ENCODE results near the gene CUL4A. TPM values are rescaled to one million over a fixed set of nuclear protein-coding genes. Genes with fewer than 3 reads are reported as not detected.
A peak's percentile ranks its signal among the peaks of the same experiment; 100 is the strongest.
"Not testable (repeated sequence)": the region's sequence is repeated elsewhere in the genome, so short reads cannot be mapped to it uniquely, and the experiment has no call there.

Gene CUL4A
- total RNA-seq, result 41.6 TPM
- polyA plus RNA-seq, result 57.3 TPM
- long read RNA-seq, donor 1, partial matches to known transcripts, result 0 of 2 reads
- long read RNA-seq, donor 1, other reads (novel, unspliced or antisense), result 0 of 2 reads
- long read RNA-seq, donor 2, result 0 reads
- long read RNA-seq, donor 3, transcript CUL4A-202 (20 exons, 2,364 nt), result major isoform, 8 of 48 reads
- long read RNA-seq, donor 3, partial matches to known transcripts, result 10 of 48 reads
- long read RNA-seq, donor 3, other reads (novel, unspliced or antisense), result 25 of 48 reads
- long read RNA-seq, donor 4, transcript CUL4A-202 (20 exons, 2,364 nt), result major isoform, 7 of 7 reads
- long read RNA-seq, donor 4, partial matches to known transcripts, result 0 of 7 reads
- long read RNA-seq, donor 4, other reads (novel, unspliced or antisense), result 0 of 7 reads
- long read RNA-seq, donor 5, transcript CUL4A-202 (20 exons, 2,364 nt), result major isoform, 11 of 15 reads
- long read RNA-seq, donor 5, partial matches to known transcripts, result 0 of 15 reads
- long read RNA-seq, donor 5, other reads (novel, unspliced or antisense), result 0 of 15 reads
- long read RNA-seq, donor 6, transcript CUL4A-202 (20 exons, 2,364 nt), result major isoform, 9 of 10 reads
- long read RNA-seq, donor 6, partial matches to known transcripts, result 0 of 10 reads
- long read RNA-seq, donor 6, other reads (novel, unspliced or antisense), result 0 of 10 reads
- long read RNA-seq, donor 7, transcript CUL4A-202 (20 exons, 2,364 nt), result major isoform, 9 of 10 reads
- long read RNA-seq, donor 7, partial matches to known transcripts, result 0 of 10 reads
- long read RNA-seq, donor 7, other reads (novel, unspliced or antisense), result 0 of 10 reads
- long read RNA-seq, donor 8, partial matches to known transcripts, result 0 of 1 reads
- long read RNA-seq, donor 8, other reads (novel, unspliced or antisense), result 0 of 1 reads
- long read RNA-seq, donor 9, transcript CUL4A-202 (20 exons, 2,364 nt), result major isoform, 5 of 15 reads
- long read RNA-seq, donor 9, partial matches to known transcripts, result 9 of 15 reads
- long read RNA-seq, donor 9, other reads (novel, unspliced or antisense), result 0 of 15 reads
- long read RNA-seq, donor 10, partial matches to known transcripts, result 0 of 3 reads
- long read RNA-seq, donor 10, other reads (novel, unspliced or antisense), result 0 of 3 reads

DNA sequence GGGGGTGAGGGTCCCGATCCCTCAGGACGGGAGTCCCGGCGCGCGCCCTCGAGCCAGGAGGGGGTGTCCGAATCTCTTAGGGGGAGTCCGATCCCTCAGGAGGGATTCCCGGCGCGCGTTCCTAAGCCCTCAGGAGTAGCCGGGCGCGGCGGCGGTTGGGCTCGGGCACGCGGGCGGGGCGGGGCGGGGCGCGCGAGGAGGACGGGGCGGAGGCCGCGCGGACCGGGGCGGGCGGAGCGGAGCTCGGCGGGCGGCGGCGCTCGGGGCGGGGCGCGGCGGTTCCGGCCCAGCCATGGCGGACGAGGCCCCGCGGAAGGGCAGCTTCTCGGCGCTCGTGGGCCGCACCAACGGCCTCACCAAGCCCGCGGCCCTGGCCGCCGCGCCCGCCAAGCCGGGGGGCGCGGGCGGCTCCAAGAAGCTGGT, at the start of gene CUL4A:
CUL4A (plus strand) TSS at position 278 of the 423 bp plus-strand sequence; CDS start at position 293, 15 bp downstream.
- Histone ChIP-seq H3K36me3 (ENCODE audit: control insufficient read depth in 2 of 2, insufficient read depth in 2 of 2, low read length in 1 of 2) (peaks cover 9 to 21% of the 10 kb centered on the region in 2 donors), H3K4me1 (ENCODE audit: control insufficient read depth in 2 of 2, insufficient read depth in 2 of 2, low read length in 2 of 2) (peaks cover 4 to 10% of the 10 kb centered on the region in 2 donors), H3K9me3 (ENCODE audit: control insufficient read depth in 2 of 2, insufficient read depth in 1 of 2, low read length in 1 of 2) (no peaks in the 10 kb centered on the region), H3K27ac (ENCODE audit: low read depth in 1 of 2, low read length in 1 of 2) (peak within 1 kb of the TSS; percentile 99), H3K4me3 (ENCODE audit: low read length in 2 of 2) (peak within 1 kb of the TSS; percentile 81 to 95), H3K27me3 (ENCODE audit: control insufficient read depth in 2 of 2, insufficient read depth in 1 of 2, low read length in 1 of 2) (no peaks in the 10 kb centered on the region)
- peak in 2 of 9 donors; percentile 20 to 60 for DNase-seq (ENCODE audit: low read depth in 6 of 9, low spot score in 9 of 9)
- WGBS, result under 1% methylated on average over 66 of the region's 66 CpGs

DNA sequence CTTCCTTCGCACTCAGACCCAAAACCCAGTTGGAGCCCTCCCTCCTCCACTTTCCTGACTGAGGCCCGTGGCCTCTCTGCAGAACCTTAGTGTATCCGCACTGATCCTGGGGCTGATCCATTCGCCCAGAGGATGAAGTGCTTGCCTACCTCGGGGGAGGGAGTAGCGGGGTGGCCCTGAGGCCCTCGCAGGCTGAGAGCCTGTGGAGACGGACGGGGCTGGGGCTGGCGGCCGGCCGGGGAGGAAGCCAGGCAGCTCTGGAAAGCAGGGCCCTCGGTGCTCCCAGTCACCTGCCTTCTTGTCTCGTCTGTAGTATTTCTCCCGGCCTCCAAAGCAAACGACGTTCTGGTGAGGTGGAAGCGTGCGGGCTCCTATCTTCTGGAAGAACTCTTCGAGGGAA, 49.7 kb upstream of the CUL4A start:
- 93% methylated on average over 20 of the region's 20 CpGs for WGBS
- no peak for DNase-seq (ENCODE audit: low read depth in 6 of 9, low spot score in 9 of 9)
- no peak overlapping the region for H3K4me3 ChIP-seq (ENCODE audit: low read length in 2 of 2)
- H3K9me3 ChIP-seq (ENCODE audit: control insufficient read depth in 2 of 2, insufficient read depth in 1 of 2, low read length in 1 of 2), result peaks cover 1 to 9% of the 10 kb centered on the region in 2 donors
- H3K36me3 ChIP-seq (ENCODE audit: control insufficient read depth in 2 of 2, insufficient read depth in 2 of 2, low read length in 1 of 2), result no peaks in the 10 kb centered on the region
- peaks cover 12 to 15% of the 10 kb centered on the region in 2 donors for H3K4me1 ChIP-seq (ENCODE audit: control insufficient read depth in 2 of 2, insufficient read depth in 2 of 2, low read length in 2 of 2)
- H3K27ac ChIP-seq (ENCODE audit: low read depth in 1 of 2, low read length in 1 of 2), result no peak overlapping the region
- H3K27me3 ChIP-seq (ENCODE audit: control insufficient read depth in 2 of 2, insufficient read depth in 1 of 2, low read length in 1 of 2), result peaks cover 0 to 38% of the 10 kb centered on the region in 2 donors

DNA sequence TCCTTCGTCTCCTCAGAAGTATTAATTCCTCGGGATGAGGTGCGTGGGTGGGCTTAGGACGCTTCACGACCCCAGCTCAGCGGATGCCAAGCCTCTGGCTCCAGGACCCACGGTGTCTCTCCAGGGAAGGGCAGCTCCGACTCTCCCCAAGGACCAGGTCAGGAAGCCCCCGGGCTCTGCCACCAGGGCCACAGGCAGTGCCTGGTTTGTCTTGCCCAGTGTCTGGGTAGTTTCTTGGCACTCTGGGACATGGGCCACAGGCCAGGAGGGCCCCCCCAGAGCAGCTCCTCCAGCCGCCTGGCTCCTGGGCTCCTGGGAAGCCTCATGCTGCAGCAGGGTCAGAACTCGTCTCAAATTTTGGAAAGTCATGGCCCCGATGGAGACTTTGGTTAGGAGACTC, 48.4 kb upstream of the CUL4A start:
- Histone ChIP-seq H3K4me3 (ENCODE audit: low read length in 2 of 2) (no peak overlapping the region), H3K27me3 (ENCODE audit: control insufficient read depth in 2 of 2, insufficient read depth in 1 of 2, low read length in 1 of 2) (peaks cover 0 to 33% of the 10 kb centered on the region in 2 donors), H3K9me3 (ENCODE audit: control insufficient read depth in 2 of 2, insufficient read depth in 1 of 2, low read length in 1 of 2) (peaks cover 1 to 9% of the 10 kb centered on the region in 2 donors), H3K36me3 (ENCODE audit: control insufficient read depth in 2 of 2, insufficient read depth in 2 of 2, low read length in 1 of 2) (no peaks in the 10 kb centered on the region), H3K27ac (ENCODE audit: low read depth in 1 of 2, low read length in 1 of 2) (no peak overlapping the region), H3K4me1 (ENCODE audit: control insufficient read depth in 2 of 2, insufficient read depth in 2 of 2, low read length in 2 of 2) (peaks cover 12 to 15% of the 10 kb centered on the region in 2 donors)
- DNase-seq (ENCODE audit: low read depth in 6 of 9, low spot score in 9 of 9), result no peak
- WGBS, result 85% methylated on average over 12 of the region's 12 CpGs

DNA sequence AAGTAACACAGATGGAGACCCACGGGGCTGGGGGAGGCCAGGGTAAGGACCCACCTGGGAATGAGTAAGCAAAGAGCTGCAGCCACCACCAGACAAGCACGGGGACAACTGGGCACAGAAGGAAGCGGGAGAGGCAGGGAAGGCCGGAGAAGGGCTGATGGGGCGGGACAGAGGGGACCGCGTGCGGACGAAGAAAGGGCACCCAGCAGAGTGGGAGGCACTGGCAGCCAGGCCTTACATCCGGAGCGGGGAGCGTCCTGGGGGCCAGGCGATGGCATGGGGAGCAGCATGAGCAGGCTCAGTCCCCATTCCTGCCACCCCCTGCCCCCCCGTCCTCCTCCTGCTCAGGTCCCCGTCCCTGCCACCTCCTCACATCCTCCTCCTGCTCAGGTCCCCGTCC, 48.0 kb upstream of the CUL4A start:
- no peak overlapping the region for H3K4me3 ChIP-seq (ENCODE audit: low read length in 2 of 2)
- 49% methylated on average over 16 of the region's 16 CpGs for WGBS
- peaks cover 0 to 33% of the 10 kb centered on the region in 2 donors for H3K27me3 ChIP-seq (ENCODE audit: control insufficient read depth in 2 of 2, insufficient read depth in 1 of 2, low read length in 1 of 2)
- no peak overlapping the region for H3K27ac ChIP-seq (ENCODE audit: low read depth in 1 of 2, low read length in 1 of 2)
- peaks cover 1 to 9% of the 10 kb centered on the region in 2 donors for H3K9me3 ChIP-seq (ENCODE audit: control insufficient read depth in 2 of 2, insufficient read depth in 1 of 2, low read length in 1 of 2)
- no peak for DNase-seq (ENCODE audit: low read depth in 6 of 9, low spot score in 9 of 9)
- no peaks in the 10 kb centered on the region for H3K36me3 ChIP-seq (ENCODE audit: control insufficient read depth in 2 of 2, insufficient read depth in 2 of 2, low read length in 1 of 2)
- peaks cover 12 to 15% of the 10 kb centered on the region in 2 donors for H3K4me1 ChIP-seq (ENCODE audit: control insufficient read depth in 2 of 2, insufficient read depth in 2 of 2, low read length in 2 of 2)

DNA sequence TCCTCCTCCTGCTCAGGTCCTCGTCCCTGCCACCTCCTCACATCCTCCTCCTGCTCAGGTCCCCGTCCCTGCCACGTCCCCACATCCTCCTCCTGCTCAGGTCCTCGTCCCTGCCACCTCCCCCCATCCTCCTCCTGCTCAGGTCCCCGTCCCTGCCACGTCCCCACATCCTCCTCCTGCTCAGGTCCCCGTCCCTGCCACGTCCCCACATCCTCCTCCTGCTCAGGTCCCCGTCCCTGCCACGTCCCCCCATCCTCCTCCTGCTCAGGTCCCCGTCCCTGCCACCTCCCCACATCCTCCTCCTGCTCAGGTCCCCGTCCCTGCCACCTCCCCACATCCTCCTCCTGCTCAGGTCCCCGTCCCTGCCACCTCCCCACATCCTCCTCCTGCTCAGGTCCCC, 47.4 kb upstream of the CUL4A start:
- Histone ChIP-seq H3K4me1 (ENCODE audit: control insufficient read depth in 2 of 2, insufficient read depth in 2 of 2, low read length in 2 of 2) (peaks cover 12 to 15% of the 10 kb centered on the region in 2 donors), H3K27me3 (ENCODE audit: control insufficient read depth in 2 of 2, insufficient read depth in 1 of 2, low read length in 1 of 2) (peaks cover 0 to 33% of the 10 kb centered on the region in 2 donors)
- H3K4me3 ChIP-seq (ENCODE audit: low read length in 2 of 2); H3K9me3 ChIP-seq (ENCODE audit: control insufficient read depth in 2 of 2, insufficient read depth in 1 of 2, low read length in 1 of 2); DNase-seq (ENCODE audit: low read depth in 6 of 9, low spot score in 9 of 9); H3K27ac ChIP-seq (ENCODE audit: low read depth in 1 of 2, low read length in 1 of 2); H3K36me3 ChIP-seq (ENCODE audit: control insufficient read depth in 2 of 2, insufficient read depth in 2 of 2, low read length in 1 of 2): not testable (repeated sequence)
- WGBS, result 5% methylated on average over 12 of the region's 13 CpGs

DNA sequence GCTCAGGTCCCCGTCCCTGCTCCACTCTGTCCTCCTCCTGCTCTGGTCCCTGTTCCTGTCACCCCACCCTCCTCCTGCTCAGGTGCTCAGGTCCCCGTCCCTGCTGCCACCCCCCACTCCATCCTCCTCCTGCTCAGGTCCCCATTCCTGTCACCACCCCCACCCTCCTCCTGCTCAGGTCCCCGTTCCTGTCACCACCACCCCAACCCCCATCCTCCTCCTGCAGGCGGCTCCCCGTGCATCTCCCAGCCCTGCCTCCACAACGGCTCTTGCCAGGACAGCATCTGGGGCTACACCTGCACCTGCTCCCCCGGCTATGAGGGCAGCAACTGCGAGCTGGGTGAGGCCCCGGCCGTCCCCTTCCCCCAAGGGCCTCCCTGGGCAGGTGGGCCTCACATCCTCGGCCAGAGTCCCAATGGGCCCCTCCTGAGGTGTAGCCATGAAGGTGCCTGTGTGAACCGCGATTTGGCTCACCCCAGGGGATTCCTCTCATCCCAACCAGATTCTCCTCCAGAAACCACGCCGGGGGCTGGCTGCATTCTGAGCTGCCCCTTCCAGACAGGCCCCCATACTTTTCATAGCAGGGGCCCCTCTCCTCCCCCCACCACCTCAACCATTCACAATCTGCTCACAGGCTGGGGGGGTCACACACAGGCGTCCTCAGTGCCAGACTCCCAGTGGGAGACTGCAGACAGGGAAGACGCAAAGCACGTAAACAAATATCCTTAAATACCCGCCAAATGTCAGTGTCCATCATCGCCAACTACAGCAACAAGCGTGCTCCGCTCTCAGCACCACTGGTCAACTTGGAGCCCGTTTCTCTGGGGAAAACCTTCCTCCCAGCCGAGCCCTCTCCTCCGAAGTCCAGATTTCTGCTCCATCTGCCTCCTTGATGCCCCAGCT, 46.4 kb upstream of the CUL4A start:
- H3K36me3 ChIP-seq (ENCODE audit: control insufficient read depth in 2 of 2, insufficient read depth in 2 of 2, low read length in 1 of 2), result no peaks in the 10 kb centered on the region
- H3K27me3 ChIP-seq (ENCODE audit: control insufficient read depth in 2 of 2, insufficient read depth in 1 of 2, low read length in 1 of 2), result peaks cover 0 to 29% of the 10 kb centered on the region in 2 donors
- peaks cover 1 to 12% of the 10 kb centered on the region in 2 donors for H3K9me3 ChIP-seq (ENCODE audit: control insufficient read depth in 2 of 2, insufficient read depth in 1 of 2, low read length in 1 of 2)
- 53% methylated on average over 25 of the region's 25 CpGs for WGBS
- H3K27ac ChIP-seq (ENCODE audit: low read depth in 1 of 2, low read length in 1 of 2), result no peak overlapping the region
- H3K4me3 ChIP-seq (ENCODE audit: low read length in 2 of 2), result no peak overlapping the region
- peaks cover 12 to 15% of the 10 kb centered on the region in 2 donors for H3K4me1 ChIP-seq (ENCODE audit: control insufficient read depth in 2 of 2, insufficient read depth in 2 of 2, low read length in 2 of 2)
- peak in 1 of 9 donors; percentile 24 for DNase-seq (ENCODE audit: low read depth in 6 of 9, low spot score in 9 of 9)

DNA sequence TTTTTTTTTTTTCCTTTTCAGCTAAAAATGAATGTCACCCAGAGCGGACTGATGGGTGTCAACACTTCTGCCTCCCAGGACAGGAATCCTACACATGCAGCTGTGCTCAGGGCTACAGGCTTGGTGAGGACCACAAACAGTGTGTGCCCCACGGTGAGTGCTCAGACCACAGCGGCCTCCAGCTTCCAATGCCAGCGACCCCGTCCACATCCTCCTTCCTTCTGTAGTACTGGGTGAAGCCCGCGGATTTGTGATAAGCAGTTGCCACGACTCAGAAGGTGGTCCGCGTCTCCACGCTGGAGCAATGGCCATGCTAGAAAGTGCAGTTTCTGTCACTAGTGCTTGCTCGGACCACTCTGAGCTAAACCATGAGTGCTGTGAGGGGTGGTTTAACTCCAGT, 44.9 kb upstream of the CUL4A start:
- peaks cover 12 to 15% of the 10 kb centered on the region in 2 donors for H3K4me1 ChIP-seq (ENCODE audit: control insufficient read depth in 2 of 2, insufficient read depth in 2 of 2, low read length in 2 of 2)
- H3K9me3 ChIP-seq (ENCODE audit: control insufficient read depth in 2 of 2, insufficient read depth in 1 of 2, low read length in 1 of 2), result peaks cover 1 to 15% of the 10 kb centered on the region in 2 donors
- H3K27me3 ChIP-seq (ENCODE audit: control insufficient read depth in 2 of 2, insufficient read depth in 1 of 2, low read length in 1 of 2), result peaks cover 0 to 23% of the 10 kb centered on the region in 2 donors
- WGBS, result 37% methylated on average over 12 of the region's 12 CpGs
- DNase-seq (ENCODE audit: low read depth in 6 of 9, low spot score in 9 of 9), result no peak
- no peak overlapping the region for H3K4me3 ChIP-seq (ENCODE audit: low read length in 2 of 2)
- no peak overlapping the region for H3K27ac ChIP-seq (ENCODE audit: low read depth in 1 of 2, low read length in 1 of 2)
- H3K36me3 ChIP-seq (ENCODE audit: control insufficient read depth in 2 of 2, insufficient read depth in 2 of 2, low read length in 1 of 2), result peaks cover 0 to 2% of the 10 kb centered on the region in 2 donors

DNA sequence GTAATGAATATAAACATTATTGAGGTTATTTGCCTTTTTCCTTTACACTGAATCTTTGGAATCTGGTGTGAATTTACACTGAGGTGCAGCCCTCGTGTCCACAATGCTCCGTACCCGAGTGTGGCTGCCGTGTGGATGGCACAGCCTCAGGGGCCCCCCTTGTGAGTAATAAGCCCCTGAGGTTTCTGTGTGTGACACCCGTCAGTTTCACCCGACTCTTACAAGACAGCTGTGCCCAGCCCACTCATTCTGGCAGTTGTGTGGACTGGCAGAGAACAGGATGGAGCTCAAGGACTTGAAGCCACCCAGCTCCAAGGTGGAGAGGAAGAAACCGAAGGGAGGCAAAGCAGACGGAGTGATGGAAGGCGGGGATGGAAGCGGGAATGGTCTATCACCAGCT, 43.1 kb upstream of the CUL4A start:
- peaks cover 1 to 11% of the 10 kb centered on the region in 2 donors for H3K9me3 ChIP-seq (ENCODE audit: control insufficient read depth in 2 of 2, insufficient read depth in 1 of 2, low read length in 1 of 2)

More for the DNA sequence above, 43.1 kb upstream of the CUL4A start:
- DNase-seq (ENCODE audit: low read depth in 6 of 9, low spot score in 9 of 9), result no peak
- peaks cover 0 to 9% of the 10 kb centered on the region in 2 donors for H3K36me3 ChIP-seq (ENCODE audit: control insufficient read depth in 2 of 2, insufficient read depth in 2 of 2, low read length in 1 of 2)
- H3K27ac ChIP-seq (ENCODE audit: low read depth in 1 of 2, low read length in 1 of 2), result no peak overlapping the region
- peaks cover 7 to 10% of the 10 kb centered on the region in 2 donors for H3K4me1 ChIP-seq (ENCODE audit: control insufficient read depth in 2 of 2, insufficient read depth in 2 of 2, low read length in 2 of 2)
- peaks cover 0 to 14% of the 10 kb centered on the region in 2 donors for H3K27me3 ChIP-seq (ENCODE audit: control insufficient read depth in 2 of 2, insufficient read depth in 1 of 2, low read length in 1 of 2)
- no peak overlapping the region for H3K4me3 ChIP-seq (ENCODE audit: low read length in 2 of 2)
- WGBS, result 95% methylated on average over 10 of the region's 10 CpGs

All from thymus (tissue), 14 donors.